HG03378 (cell line): ENCODE results near the gene NSDHL.
"Not testable (repeated sequence)": the region's sequence is repeated elsewhere in the genome, so short reads cannot be mapped to it uniquely, and the experiment has no call there.

Experiments used
- ATAC-seq: cut with Tn5 transposase; IDR thresholded peaks from one replicate; pipeline ENCODE4 v1.9.1; 2021; ENCODE audit warnings: mild to moderate bottlenecking, moderate library complexity; ENCODE audit not compliant: unreplicated experiment

The NSDHL gene

GRCh38 chrX:152830312-152831305, at the start of gene NSDHL, which contains the start of gene CETN2:
Gene NSDHL (plus strand): TSS chrX:152831063. CDS start chrX:152846325, 15,262 bp downstream.
Gene CETN2 (minus strand): TSS chrX:152830757. CDS start chrX:152830710, 47 bp downstream.
- ATAC-seq = peak; percentile 96

GRCh38 chrX:152787062-152787461, 43.8 kb upstream of the NSDHL start:
- not testable (repeated sequence) for ATAC-seq

- ATAC-seq = no peak
Observed at GRCh38 chrX:152798945-152799344, 31.9 kb upstream of the NSDHL start.

GRCh38 chrX:152806035-152806434, 24.8 kb upstream of the NSDHL start:
- no peak for ATAC-seq

GRCh38 chrX:152810403-152810802, 20.5 kb upstream of the NSDHL start:
- no peak for ATAC-seq

GRCh38 chrX:152813206-152813605, 17.7 kb upstream of the NSDHL start:
- ATAC-seq = no peak

- ATAC-seq = no peak
Observed at GRCh38 chrX:152814048-152814447, 16.8 kb upstream of the NSDHL start.

- ATAC-seq = no peak
Observed at GRCh38 chrX:152817078-152817764, 13.6 kb upstream of the NSDHL start.

GRCh38 chrX:152818356-152818755, 12.5 kb upstream of the NSDHL start:
- no peak for ATAC-seq

- ATAC-seq = no peak
Observed at GRCh38 chrX:152819266-152819665, 11.6 kb upstream of the NSDHL start.

GRCh38 chrX:152819732-152820131, 11.1 kb upstream of the NSDHL start:
- ATAC-seq = no peak

GRCh38 chrX:152821145-152821765, 9.6 kb upstream of the NSDHL start:
- ATAC-seq = no peak

GRCh38 chrX:152822383-152823086, 8.3 kb upstream of the NSDHL start:
- ATAC-seq = no peak

GRCh38 chrX:152823657-152824056, 7.2 kb upstream of the NSDHL start:
- ATAC-seq = no peak

GRCh38 chrX:152824841-152825374, 6.0 kb upstream of the NSDHL start:
- ATAC-seq = no peak

GRCh38 chrX:152831391-152831790, 528 bp downstream of the NSDHL start:
- ATAC-seq = no peak

GRCh38 chrX:152832520-152832919, 1.7 kb downstream of the NSDHL start:
- no peak for ATAC-seq

- ATAC-seq = no peak
Observed at GRCh38 chrX:152833378-152833777, 2.5 kb downstream of the NSDHL start.

GRCh38 chrX:152835470-152835869, 4.6 kb downstream of the NSDHL start:
- not testable (repeated sequence) for ATAC-seq

GRCh38 chrX:152842772-152843338, 12.0 kb downstream of the NSDHL start:
- no peak for ATAC-seq
